Panc1 (cell line): ENCODE data around the gene LIN9. TPM values are rescaled to one million over a fixed set of nuclear protein-coding genes. Genes with fewer than 3 reads are reported as not detected.

ENCODE experiments used
- ATAC-seq: fragments of 200-7000 bp; cut with Tn5 transposase; 2 replicates; pipeline ENCODE4 v1.9.1; 2020; ENCODE audit warnings: mild to moderate bottlenecking, moderate library complexity
- BruUV-seq: library from RNA; stranded (reverse); fragments of 400-500 nt; replicated peaks from 2 replicates; lab custom pipeline; 2021; lab: Mats Ljungman, UMichigan
- CTCF ChIA-PET: fragments of 300-600 bp; sonication (Branson Sonifier 250); formaldehyde crosslinking; loops from one replicate; lab custom pipeline; 2022; ENCODE audit warnings: antibody characterized with exemption; lab: Charles Lee
- POLR2A ChIA-PET: fragments of 300-600 bp; sonication (Branson Sonifier 250); formaldehyde crosslinking; loops from one replicate; lab custom pipeline; 2022; ENCODE audit warnings: antibody characterized with exemption; lab: Charles Lee
- DNase-seq: peaks from one replicate; pipeline ENCODE4 v3.0.0-alpha.2; 2010; ENCODE audit warnings: low read depth, low spot score
- H3K27ac ChIP-seq: 2 replicates; pipeline ENCODE4 v1.5.1; 2011; ENCODE audit warnings: mild to moderate bottlenecking, low read length, inconsistent platforms
- H3K27me3 ChIP-seq: fragments of 200-500 bp; sonication (Bioruptor generic); 2 replicates; pipeline ENCODE4 v1.6.0; 2014; ENCODE audit warnings: low read length, inconsistent platforms; ENCODE audit not compliant: control insufficient read depth, insufficient read depth
- H3K36me3 ChIP-seq: fragments of 200-500 bp; sonication (Bioruptor generic); 2 replicates; pipeline ENCODE4 v1.5.1; 2014; ENCODE audit warnings: inconsistent platforms, mild to moderate bottlenecking, low read length, moderate library complexity; ENCODE audit not compliant: control insufficient read depth, insufficient read depth
- H3K4me1 ChIP-seq: 2 replicates; pipeline ENCODE4 v1.5.1; 2011; ENCODE audit warnings: inconsistent platforms, mild to moderate bottlenecking, low read length, moderate library complexity; ENCODE audit not compliant: control insufficient read depth, insufficient read depth
- H3K4me3 ChIP-seq, 2 experiments: 2 replicates each; pipeline ENCODE4 v1.5.1; 2011 to 2012; ENCODE audit warnings: low read depth in 2 of 2, low read length in 2 of 2, mild to moderate bottlenecking in 2 of 2, inconsistent platforms in 1 of 2, moderate library complexity in 1 of 2
- H3K9me3 ChIP-seq: fragments of 200-500 bp; sonication (Bioruptor generic); 2 replicates; pipeline ENCODE4 v1.5.1; 2014; ENCODE audit warnings: low read depth, mild to moderate bottlenecking, inconsistent platforms, low read length, moderate library complexity; ENCODE audit not compliant: control insufficient read depth, insufficient read depth
- CTCF ChIP-seq: fragments of 450-650 bp; IDR thresholded peaks from 2 replicates; pipeline ENCODE4 v1.5.1; 2017; ENCODE audit warnings: mild to moderate bottlenecking
- POLR2AphosphoS5 ChIP-seq: IDR thresholded peaks from 2 replicates; pipeline ENCODE4 v1.6.1; 2012; ENCODE audit warnings: mild to moderate bottlenecking, low read depth, low read length, moderate library complexity
- REST ChIP-seq, 2 experiments: IDR thresholded peaks; 2 replicates each; pipeline ENCODE4 v1.6.1; 2011 to 2012; ENCODE audit warnings: low read depth in 2 of 2, control low read depth in 1 of 2, low read length in 1 of 2, mild to moderate bottlenecking in 1 of 2, moderate library complexity in 1 of 2; ENCODE audit not compliant: insufficient read depth in 1 of 2
- SIN3A ChIP-seq: IDR thresholded peaks from 2 replicates; pipeline ENCODE4 v1.6.1; 2012; ENCODE audit warnings: low read depth, mild to moderate bottlenecking, low read length, moderate library complexity, borderline replicate concordance; ENCODE audit not compliant: insufficient read depth
- TCF7L2 ChIP-seq: IDR thresholded peaks from 2 replicates; pipeline ENCODE4 v1.6.1; 2011; ENCODE audit warnings: mild to moderate bottlenecking, low read depth, low read length, inconsistent platforms
- in situ Hi-C: cut with HindIII; loops from 2 replicates; pipeline ENCODE4 v1.10.0; 2016; ENCODE audit warnings: low sequenced_read_pairs, low pct_unique_long_range_greater_than_20kb
- intact Hi-C: fragments of 100-400 bp; cut with micrococcal nuclease; formaldehyde crosslinking; loops from one replicate; pipeline ENCODE4 v1.10.0; 2022; ENCODE audit not compliant: unreplicated experiment
- total RNA-seq: library from RNA; stranded (reverse); gene quantifications from one replicate; pipeline ENCODE4 v1.2.1, GENCODE V29; 2021; ENCODE audit not compliant: unreplicated experiment

Gene LIN9
- total RNA-seq, 1 experiment from 2014 or later = 11.4 TPM

GRCh38 chr1:226248091-226248490 lies 60.9 kb downstream of the LIN9 start:
- Histone ChIP-seq H3K4me1 (no peaks in the 10 kb centered on the region), H3K27ac (no peak overlapping the region), H3K27me3 (no peaks in the 10 kb centered on the region), H3K36me3 (peaks cover 8% of the 10 kb centered on the region), H3K4me3 (no peak overlapping the region), H3K9me3 (no peaks in the 10 kb centered on the region)
- intact Hi-C loops = no loop called here
- ChIA-PET CTCF (no interaction called here), POLR2A (no interaction called here)
- BruUV-seq = no TSS peak
- DNase-seq = no peak
- in situ Hi-C loops = no loop called here
- ATAC-seq = no peak
- no peak for TF ChIP-seq SIN3A
- TF ChIP-seq POLR2AphosphoS5 = no peak
- TF ChIP-seq REST (IDR thresholded peaks at IDR 0.05; ENCODE audit: insufficient read depth in 1 of 2, low read depth in 2 of 2, low read length in 1 of 2) = no peak
- no peak for TF ChIP-seq TCF7L2
- no peak for TF ChIP-seq CTCF

- ATAC-seq (no peak), DNase-seq (no peak)
- BruUV-seq = no TSS peak
- H3K4me1 ChIP-seq = no peaks in the 10 kb centered on the region
- in situ Hi-C loops = no loop called here
- POLR2A ChIA-PET = no interaction called here
- H3K27me3 ChIP-seq = no peaks in the 10 kb centered on the region
- TF ChIP-seq SIN3A (no peak), POLR2AphosphoS5 (no peak), TCF7L2 (no peak), REST (IDR thresholded peaks at IDR 0.05; ENCODE audit: insufficient read depth in 1 of 2, low read depth in 2 of 2, low read length in 1 of 2) (no peak), CTCF (no peak)
- peaks cover 7% of the 10 kb centered on the region; the same call in 1 of the 2 replicates for H3K36me3 ChIP-seq
- H3K4me3 ChIP-seq = no peak overlapping the region
- H3K27ac ChIP-seq = no peak overlapping the region
- intact Hi-C loops = no loop called here
- CTCF ChIA-PET = no interaction called here
- no peaks in the 10 kb centered on the region for H3K9me3 ChIP-seq
Measured at GRCh38 chr1:226239421-226239820, 69.5 kb downstream of the LIN9 start.
